Coronary artery (tissue), 2 donors: ENCODE measurements around the gene SFTA2.

Source experiments
- DNase-seq: peaks from one replicate; pipeline ENCODE4 v3.0.0-alpha.2; 2017; ENCODE audit warnings: low spot score
- H3K27ac ChIP-seq, 2 donors: fragments of 200-600 bp; sonication (generic); one replicate each; pipeline ENCODE4 v1.5.1; 2016 to 2019
- H3K4me3 ChIP-seq: fragments of 200-600 bp; sonication (generic); 2 replicates; pipeline ENCODE4 v1.5.1; 2016; ENCODE audit warnings: mild to moderate bottlenecking, moderate library complexity
- CTCF ChIP-seq: fragments of 200-600 bp; sonication (generic); IDR thresholded peaks from one replicate; pipeline ENCODE4 v1.5.1; 2019; ENCODE audit warnings: antibody characterized with exemption

SFTA2 gene

DNA sequence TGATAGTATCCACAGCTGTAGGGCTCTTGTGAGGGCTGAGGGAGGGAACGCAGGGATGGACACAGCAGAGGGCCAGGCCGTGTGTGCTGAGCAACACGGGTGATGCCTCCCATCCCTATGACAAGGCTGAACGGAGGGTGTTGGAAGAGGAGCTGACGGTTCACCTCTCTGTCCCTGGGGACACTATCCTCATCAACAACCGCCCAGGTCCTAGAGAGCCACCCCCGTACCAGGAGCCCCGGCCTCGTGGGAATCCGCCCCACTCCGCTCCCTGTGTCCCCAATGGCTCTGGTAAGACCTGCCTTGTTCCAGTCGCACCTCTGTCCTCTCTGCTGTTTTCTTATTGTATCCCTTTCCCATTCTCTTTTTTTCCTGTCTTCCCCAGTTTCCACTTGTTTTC lies 37.6 kb downstream of the SFTA2 start:
- Histone ChIP-seq H3K27ac (no peak overlapping the region), H3K4me3 (no peak overlapping the region)
- TF ChIP-seq CTCF, result no peak
- DNase-seq, result no peak

DNA sequence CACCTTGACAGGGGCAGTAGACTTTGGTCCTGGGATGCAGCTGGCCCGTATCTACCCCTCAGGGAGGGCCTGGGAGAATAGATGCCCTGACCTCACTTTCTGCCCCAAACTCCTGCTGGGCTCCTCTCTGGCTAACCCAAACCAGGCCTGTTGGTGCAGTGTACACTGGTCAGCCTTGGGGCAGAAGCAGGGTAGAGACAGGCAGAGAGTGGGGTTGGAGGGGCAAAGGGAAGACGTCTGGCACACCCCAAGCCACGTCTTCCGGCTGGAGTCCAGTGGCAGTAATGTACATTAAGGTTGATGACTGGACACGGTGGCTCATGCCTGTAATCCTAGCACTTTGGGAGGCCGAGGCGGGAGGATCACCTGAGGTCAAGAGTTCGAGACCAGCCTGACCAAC lies 38.3 kb downstream of the SFTA2 start:
- Histone ChIP-seq H3K4me3 (no peak overlapping the region), H3K27ac (no peak overlapping the region)
- TF ChIP-seq CTCF, result no peak
- no peak for DNase-seq

- TF ChIP-seq CTCF, result no peak
- Histone ChIP-seq H3K4me3 (no peak overlapping the region), H3K27ac (no peak overlapping the region)
- DNase-seq, result no peak
Observed at GRCh38 chr6:30893001-30893591, 38.9 kb downstream of the SFTA2 start.

DNA sequence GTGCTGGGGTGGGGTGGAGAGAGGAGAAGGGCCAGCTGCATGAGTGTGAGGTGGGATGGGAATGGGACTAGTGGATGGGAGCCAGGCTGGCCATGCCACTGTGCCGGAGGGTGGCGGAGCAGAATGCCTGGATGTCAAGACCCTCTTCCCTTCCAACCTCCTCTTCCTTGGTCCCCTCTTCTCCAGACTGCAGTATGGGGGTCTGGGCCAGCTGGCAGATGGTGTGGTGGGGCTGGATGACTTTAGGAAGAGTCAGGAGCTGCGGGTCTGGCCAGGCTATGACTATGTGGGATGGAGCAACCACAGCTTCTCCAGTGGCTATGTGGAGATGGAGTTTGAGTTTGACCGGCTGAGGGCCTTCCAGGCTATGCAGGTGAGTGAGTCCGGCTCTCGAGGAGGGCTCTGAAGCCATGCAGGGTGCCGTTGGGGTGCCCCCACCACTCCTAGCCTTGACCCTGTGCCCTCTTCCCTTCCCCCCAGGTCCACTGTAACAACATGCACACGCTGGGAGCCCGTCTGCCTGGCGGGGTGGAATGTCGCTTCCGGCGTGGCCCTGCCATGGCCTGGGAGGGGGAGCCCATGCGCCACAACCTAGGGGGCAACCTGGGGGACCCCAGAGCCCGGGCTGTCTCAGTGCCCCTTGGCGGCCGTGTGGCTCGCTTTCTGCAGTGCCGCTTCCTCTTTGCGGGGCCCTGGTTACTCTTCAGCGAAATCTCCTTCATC lies 40.0 kb downstream of the SFTA2 start:
- DNase-seq, result peak; percentile 45

DNA sequence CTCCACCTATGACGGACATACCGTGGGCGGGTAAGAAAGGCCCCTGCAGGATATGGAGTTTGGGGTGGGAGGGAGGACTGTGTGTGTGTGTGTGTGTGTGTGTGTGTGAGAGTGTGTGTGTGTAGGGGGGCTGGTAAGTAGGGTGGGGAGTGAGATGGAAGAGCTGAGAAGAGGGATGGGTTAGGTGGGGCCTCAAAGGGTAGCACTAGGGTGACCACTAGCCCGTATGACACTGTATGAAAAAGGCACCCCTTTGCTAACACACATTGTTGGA lies 40.6 kb downstream of the SFTA2 start:
- Histone ChIP-seq H3K4me3 (no peak overlapping the region), H3K27ac (no peak overlapping the region)
- DNase-seq, result no peak
- TF ChIP-seq CTCF, result no peak

More for the DNA sequence above, 40.0 kb downstream of the SFTA2 start:
- TF ChIP-seq CTCF, result no peak
- Histone ChIP-seq H3K27ac (no peak overlapping the region), H3K4me3 (no peak overlapping the region)

- peak; percentile 69 for DNase-seq
Observed at GRCh38 chr6:30890646-30891449, 41.1 kb downstream of the SFTA2 start.

More at GRCh38 chr6:30890646-30891449, 41.1 kb downstream of the SFTA2 start:
- no peak overlapping the region for H3K4me3 ChIP-seq
- H3K27ac ChIP-seq, result no peak overlapping the region
- TF ChIP-seq CTCF, result no peak
